BJ (cell line): ENCODE results near the gene CLEC1A. TPM values are rescaled to one million over a fixed set of nuclear protein-coding genes. Genes with fewer than 3 reads are reported as not detected.

ENCODE experiments used
- CTCF ChIA-PET: fragments of 350-600 bp; formaldehyde crosslinking; extraction: SDS; loops from one replicate; lab custom pipeline; 2021; ENCODE audit warnings: antibody characterized with exemption, inconsistent platforms; lab: Yijun Ruan, JAX
- POLR2A ChIA-PET: fragments of 300-600 bp; sonication (Branson Sonifier 250); formaldehyde crosslinking; extraction: SDS; loops from one replicate; lab custom pipeline; 2021; ENCODE audit warnings: antibody characterized with exemption; lab: Charles Lee
- DNase-seq: peaks from one replicate; pipeline ENCODE4 v3.0.0-alpha.2; 2011; ENCODE audit warnings: low read depth
- H3K27me3 ChIP-seq: 2 replicates; pipeline ENCODE4 v1.6.0; 2011; ENCODE audit warnings: low read length; ENCODE audit not compliant: control insufficient read depth, insufficient read depth
- H3K36me3 ChIP-seq: 2 replicates; pipeline ENCODE4 v1.5.1; 2011; ENCODE audit warnings: low read length; ENCODE audit not compliant: control insufficient read depth, insufficient read depth
- H3K4me3 ChIP-seq: 2 replicates; pipeline ENCODE4 v1.5.1; 2011; ENCODE audit warnings: low read depth, mild to moderate bottlenecking, control low read depth, low read length
- CTCF ChIP-seq: IDR thresholded peaks from 2 replicates; pipeline ENCODE4 v1.5.1; 2011; ENCODE audit warnings: low read depth, mild to moderate bottlenecking, control low read depth, inconsistent platforms, low read length, moderate library complexity; ENCODE audit not compliant: insufficient read depth
- polyA plus RNA-seq: library from polyadenylated mRNA; depleted of rRNA; stranded (reverse); fragments of >200 nt; gene quantifications from 2 replicates; pipeline ENCODE4 v1.2.3, GENCODE V29; 2011

CLEC1A gene
- polyA plus RNA-seq, 1 experiment, result 0.80 TPM

- no peaks in the 10 kb centered on the region for H3K27me3 ChIP-seq
- no peaks in the 10 kb centered on the region for H3K36me3 ChIP-seq
- CTCF ChIA-PET, result no interaction called here
- POLR2A ChIA-PET, result no interaction called here
- no peak for TF ChIP-seq CTCF
- DNase-seq, result no peak
- H3K4me3 ChIP-seq, result no peak overlapping the region
Measured at GRCh38 chr12:10070380-10070779, 28.4 kb downstream of the CLEC1A start.

GRCh38 chr12:10069976-10070375 lies 28.8 kb downstream of the CLEC1A start:
- Histone ChIP-seq H3K27me3 (no peaks in the 10 kb centered on the region), H3K36me3 (no peaks in the 10 kb centered on the region), H3K4me3 (no peak overlapping the region)
- TF ChIP-seq CTCF, result no peak
- CTCF ChIA-PET, result interaction anchor here (1.4 kb wide), 1 partner anchor 69 kb away, joined by 5 read pairs; no protein-coding TSS in a partner anchor
- DNase-seq, result no peak
- POLR2A ChIA-PET, result no interaction called here

GRCh38 chr12:10069099-10069498 lies 29.7 kb downstream of the CLEC1A start:
- TF ChIP-seq CTCF, result no peak
- H3K4me3 ChIP-seq, result no peak overlapping the region
- H3K36me3 ChIP-seq, result no peaks in the 10 kb centered on the region
- DNase-seq, result peak; percentile 62
- no peaks in the 10 kb centered on the region for H3K27me3 ChIP-seq
- CTCF ChIA-PET, result interaction anchor here (0.6 to 1.6 kb wide), 3 partner anchors 59 to 84 kb away, joined by 3 to 5 read pairs (median 3); no protein-coding TSS in a partner anchor
- POLR2A ChIA-PET, result interaction anchor here (0.6 to 0.7 kb wide), 2 partner anchors 143 to 150 kb away, joined by 3 to 4 read pairs; no protein-coding TSS in a partner anchor

- ChIA-PET POLR2A (interaction anchor here (0.6 to 0.7 kb wide), 2 partner anchors 144 to 151 kb away, joined by 3 to 4 read pairs; no protein-coding TSS in a partner anchor), CTCF (interaction anchor here (0.6 to 1.6 kb wide), 5 partner anchors 59 to 126 kb away, joined by 3 to 5 read pairs (median 3); no protein-coding TSS in a partner anchor)
- Histone ChIP-seq H3K4me3 (no peak overlapping the region), H3K36me3 (no peaks in the 10 kb centered on the region), H3K27me3 (no peaks in the 10 kb centered on the region)
- DNase-seq, result no peak
- no peak for TF ChIP-seq CTCF
Measured at GRCh38 chr12:10068644-10069043, 30.1 kb downstream of the CLEC1A start.

GRCh38 chr12:10067942-10068341 lies 30.8 kb downstream of the CLEC1A start:
- TF ChIP-seq CTCF, result no peak
- H3K36me3 ChIP-seq, result no peaks in the 10 kb centered on the region
- DNase-seq, result no peak
- H3K27me3 ChIP-seq, result no peaks in the 10 kb centered on the region
- POLR2A ChIA-PET, result no interaction called here
- no peak overlapping the region for H3K4me3 ChIP-seq
- CTCF ChIA-PET, result interaction anchor here (1.2 to 1.6 kb wide), 2 partner anchors 72 to 85 kb away, joined by 3 read pairs; no protein-coding TSS in a partner anchor
